GM19035 (cell line): ENCODE results near the gene CCDC148.

Experiments used
- ATAC-seq: cut with Tn5 transposase; IDR thresholded peaks from one replicate; pipeline ENCODE4 v1.9.1; 2021; ENCODE audit not compliant: unreplicated experiment

The CCDC148 gene

GRCh38 chr2:158305501-158305900 lies 151.1 kb downstream of the CCDC148 start:
- ATAC-seq = no peak

GRCh38 chr2:158300394-158300793 lies 156.2 kb downstream of the CCDC148 start:
- ATAC-seq = no peak

- ATAC-seq = no peak
Observed at GRCh38 chr2:158297606-158298005, 158.9 kb downstream of the CCDC148 start.

- no peak for ATAC-seq
Observed at GRCh38 chr2:158297120-158297519, 159.4 kb downstream of the CCDC148 start.

GRCh38 chr2:158293722-158294121 lies 162.8 kb downstream of the CCDC148 start:
- no peak for ATAC-seq

- no peak for ATAC-seq
Observed at GRCh38 chr2:158291544-158292180, 164.9 kb downstream of the CCDC148 start.

GRCh38 chr2:158290225-158290624 lies 166.3 kb downstream of the CCDC148 start:
- ATAC-seq = no peak

GRCh38 chr2:158276619-158277471 lies 179.7 kb downstream of the CCDC148 start:
- ATAC-seq = no peak

GRCh38 chr2:158273791-158274190 lies 182.8 kb downstream of the CCDC148 start:
- ATAC-seq = no peak

GRCh38 chr2:158270536-158270935 lies 186.0 kb downstream of the CCDC148 start:
- no peak for ATAC-seq

- no peak for ATAC-seq
Observed at GRCh38 chr2:158269143-158269542, 187.4 kb downstream of the CCDC148 start.

- no peak for ATAC-seq
Observed at GRCh38 chr2:158266111-158266510, 190.4 kb downstream of the CCDC148 start.

- ATAC-seq = no peak
Observed at GRCh38 chr2:158255257-158255656, 201.3 kb downstream of the CCDC148 start.

- no peak for ATAC-seq
Observed at GRCh38 chr2:158253170-158253569, 203.4 kb downstream of the CCDC148 start.

GRCh38 chr2:158251356-158251755 lies 205.2 kb downstream of the CCDC148 start:
- no peak for ATAC-seq

GRCh38 chr2:158243392-158243791 lies 213.2 kb downstream of the CCDC148 start:
- no peak for ATAC-seq

GRCh38 chr2:158242280-158242679 lies 214.3 kb downstream of the CCDC148 start:
- no peak for ATAC-seq

- ATAC-seq = no peak
Observed at GRCh38 chr2:158240975-158241374, 215.6 kb downstream of the CCDC148 start.

- no peak for ATAC-seq
Observed at GRCh38 chr2:158239271-158239670, 217.3 kb downstream of the CCDC148 start.

- ATAC-seq = no peak
Observed at GRCh38 chr2:158234497-158234896, 222.1 kb downstream of the CCDC148 start.

GRCh38 chr2:158232476-158232875 lies 224.1 kb downstream of the CCDC148 start:
- no peak for ATAC-seq

GRCh38 chr2:158228943-158229508 lies 227.5 kb downstream of the CCDC148 start:
- no peak for ATAC-seq
